Prostate gland (tissue), 2 donors: ENCODE measurements around the gene SPRED2.

Experiments
- CTCF ChIP-seq, 4 experiments: fragments of 200-600 bp in 2 of 4; fragments of 450-650 bp in 2 of 4; sonication (generic) in 2 of 4; IDR thresholded peaks; 1 replicate in 3 of 4; 2 replicates in 1 of 4; pipeline ENCODE4 v1.5.1; 2016 to 2019; ENCODE audit warnings: antibody characterized with exemption in 4 of 4, mild to moderate bottlenecking in 2 of 4, moderate library complexity in 2 of 4
- POLR2A ChIP-seq: fragments of 450-650 bp; IDR thresholded peaks from one replicate; pipeline ENCODE4 v1.6.1; 2016; ENCODE audit warnings: antibody characterized with exemption, mild to moderate bottlenecking

DNA sequence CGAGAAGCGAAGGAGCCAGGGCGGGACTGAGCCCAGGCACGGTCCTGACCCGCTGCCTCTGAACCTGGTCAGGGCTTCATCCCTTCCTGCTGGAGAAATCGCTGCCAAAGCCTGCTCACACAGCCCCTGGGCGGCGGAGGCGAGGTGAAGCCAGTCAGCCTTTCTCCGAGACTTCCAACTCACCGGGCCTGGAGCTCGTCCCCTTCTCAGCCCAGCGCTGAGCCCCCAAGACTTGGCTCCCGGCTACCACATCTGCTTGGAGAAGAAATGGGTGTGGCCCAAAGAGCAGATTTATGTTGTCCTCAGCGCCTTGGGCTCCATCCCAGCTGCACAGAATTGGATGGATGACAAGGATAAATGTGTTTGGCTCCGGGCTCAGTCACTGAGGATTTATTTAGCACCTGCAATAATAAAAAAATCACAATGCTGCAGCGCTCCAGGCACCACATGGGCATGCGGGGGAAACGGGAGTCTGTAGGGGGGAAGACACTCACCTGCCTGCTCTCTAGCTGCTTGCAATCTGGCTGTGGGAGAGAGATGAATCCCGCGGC, 139.9 kb downstream of the SPRED2 start:
- TF ChIP-seq CTCF (IDR thresholded peaks at IDR 0.05) (no peak), POLR2A (no peak)
